Measurements from ENCODE around the gene ELAC1.
"Not testable (repeated sequence)": the region's sequence is repeated elsewhere in the genome, so short reads cannot be mapped to it uniquely, and the experiment has no call there.

ELAC1 gene

DNA sequence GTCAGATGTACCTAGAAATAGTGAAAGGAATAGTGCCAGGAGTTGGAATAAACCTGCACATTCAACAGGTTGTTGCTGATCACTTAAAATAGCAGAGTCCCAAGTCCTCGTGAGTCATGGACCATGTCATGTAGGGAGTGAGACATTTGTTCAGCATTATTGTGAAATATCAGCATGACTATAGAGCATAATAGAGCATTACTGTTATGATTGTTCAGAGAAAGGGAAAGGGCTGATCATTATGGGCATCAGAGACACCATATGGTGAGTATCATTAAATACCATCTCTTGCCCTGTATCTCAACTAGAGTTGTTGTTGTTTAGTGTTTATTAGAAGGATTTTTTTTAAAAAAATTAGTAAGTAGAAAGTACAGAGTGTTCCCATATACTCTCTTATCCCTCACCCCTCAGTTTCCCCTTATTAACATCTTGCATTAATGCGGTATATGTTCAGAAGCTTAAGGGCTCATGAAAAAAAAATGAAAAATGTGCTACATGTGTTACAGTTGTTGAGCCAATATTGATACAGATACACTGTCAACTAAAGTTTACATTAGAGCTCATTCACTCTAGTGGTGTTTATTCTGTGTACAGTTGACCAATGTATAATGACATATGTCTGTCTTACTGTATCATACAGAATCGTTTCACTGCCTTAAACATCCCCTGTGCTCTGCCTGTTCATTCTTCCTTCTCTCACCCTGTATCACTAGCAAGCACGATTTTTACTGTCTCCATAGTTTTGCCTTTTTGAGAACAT is 5.7 kb downstream of the ELAC1 start:
- no peak for DNase-seq

DNA sequence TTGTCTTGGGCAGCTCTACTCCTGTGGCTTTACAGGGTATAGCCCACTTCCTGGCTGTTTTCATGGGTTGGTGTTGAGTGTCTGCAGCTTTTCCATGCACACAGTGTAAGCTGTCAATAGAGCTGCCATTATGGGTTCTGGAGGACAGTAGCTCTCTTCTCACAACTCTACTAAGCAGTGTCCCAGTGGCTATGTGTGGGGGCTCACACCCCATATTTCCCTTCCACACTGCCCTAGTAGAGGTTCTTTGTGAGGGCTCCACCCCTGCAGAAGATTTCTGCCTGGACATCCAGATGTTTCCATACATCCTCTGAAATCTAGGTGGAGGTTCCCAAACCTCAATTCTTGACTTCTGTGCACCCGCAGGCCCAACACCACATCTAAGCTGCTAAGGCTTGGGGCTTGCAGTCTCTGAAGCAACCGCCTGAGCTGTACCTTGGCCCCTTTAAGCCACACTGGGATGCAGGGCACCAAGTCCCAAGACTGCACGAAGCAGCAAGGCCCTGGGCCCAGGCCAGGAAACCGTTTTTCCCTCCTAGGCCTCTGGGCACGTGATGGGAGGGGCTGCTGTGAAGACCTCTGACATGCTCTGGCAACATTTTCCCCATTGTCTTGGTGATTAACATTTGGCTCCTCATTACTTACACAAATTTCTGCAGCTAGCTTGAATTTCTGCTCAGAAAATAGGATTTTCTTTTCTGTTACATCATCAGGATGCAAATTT is 9.4 kb downstream of the ELAC1 start:
- DNase-seq, result no peak

DNA sequence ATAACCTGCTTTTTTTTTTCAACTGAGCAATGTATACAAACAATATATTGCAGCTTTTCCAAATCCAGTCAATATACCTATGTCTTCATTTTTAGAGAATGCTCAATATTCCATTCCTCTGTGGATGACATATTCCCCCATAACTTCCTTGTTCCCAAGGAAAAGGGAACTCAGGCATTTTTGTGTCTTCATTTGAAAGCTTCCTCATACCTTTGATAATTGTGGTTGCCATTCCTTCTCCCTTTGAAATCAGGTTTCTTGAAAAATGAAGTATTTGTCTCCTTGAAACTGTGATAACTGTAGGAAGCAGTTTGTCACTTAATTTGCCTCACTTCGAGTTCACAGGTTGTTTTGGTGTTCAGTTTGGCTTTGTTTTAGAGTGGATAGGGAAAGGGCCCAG is 13.5 kb downstream of the ELAC1 start:
- DNase-seq, result no peak

DNA sequence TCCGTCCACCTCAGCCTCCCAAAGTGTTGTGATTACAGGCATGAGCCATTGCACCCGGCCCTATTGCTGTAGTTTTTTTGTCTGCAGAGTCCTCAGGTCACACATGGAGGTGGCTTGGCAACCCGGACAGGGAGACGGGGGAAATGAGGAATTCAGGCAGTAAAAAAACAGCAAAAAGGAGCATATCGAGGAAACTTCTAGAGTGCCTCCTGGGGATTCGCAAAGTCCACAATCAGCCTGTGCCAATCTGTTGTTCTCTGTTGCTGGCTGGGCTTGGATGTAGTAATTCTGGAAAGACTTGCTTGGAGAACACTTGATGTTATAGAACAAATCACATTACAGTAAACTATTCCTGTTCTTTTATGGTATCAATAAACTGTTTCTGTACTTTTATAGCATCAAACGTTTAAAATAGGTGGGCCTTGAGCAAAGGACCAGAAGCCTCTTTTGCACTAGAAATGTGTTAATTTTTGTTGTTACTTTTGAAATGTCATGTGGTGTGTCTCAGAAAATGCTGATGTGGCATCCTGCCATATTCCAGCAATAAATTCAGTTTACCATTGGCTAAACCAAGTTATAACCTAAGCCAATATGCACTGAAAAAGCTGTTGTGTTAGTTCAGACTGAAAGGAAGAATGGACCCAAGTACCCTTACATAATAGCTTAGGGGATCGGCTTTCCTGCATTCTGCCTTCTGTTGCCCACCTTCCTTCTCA is 14.4 kb downstream of the ELAC1 start:
- DNase-seq, result no peak

DNA sequence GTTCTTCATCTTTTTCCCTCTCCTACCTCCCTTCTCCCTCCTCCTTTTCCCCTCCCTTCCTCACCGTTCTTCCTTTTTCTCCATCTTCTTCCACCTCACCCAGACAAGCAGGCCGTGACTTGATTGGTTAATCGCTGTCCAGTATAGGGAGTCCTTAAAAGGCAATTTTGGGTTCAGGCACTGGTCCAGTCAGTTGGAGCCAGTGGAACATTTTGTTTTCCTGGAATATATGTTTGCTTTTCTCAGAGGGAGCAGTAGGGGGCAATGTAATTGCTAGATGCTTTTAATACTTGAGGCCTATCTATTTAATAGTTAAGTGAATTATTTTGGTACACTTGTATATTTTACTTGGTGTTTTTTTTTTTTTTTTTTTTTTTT is 15.0 kb downstream of the ELAC1 start:
- DNase-seq, result no peak

DNA sequence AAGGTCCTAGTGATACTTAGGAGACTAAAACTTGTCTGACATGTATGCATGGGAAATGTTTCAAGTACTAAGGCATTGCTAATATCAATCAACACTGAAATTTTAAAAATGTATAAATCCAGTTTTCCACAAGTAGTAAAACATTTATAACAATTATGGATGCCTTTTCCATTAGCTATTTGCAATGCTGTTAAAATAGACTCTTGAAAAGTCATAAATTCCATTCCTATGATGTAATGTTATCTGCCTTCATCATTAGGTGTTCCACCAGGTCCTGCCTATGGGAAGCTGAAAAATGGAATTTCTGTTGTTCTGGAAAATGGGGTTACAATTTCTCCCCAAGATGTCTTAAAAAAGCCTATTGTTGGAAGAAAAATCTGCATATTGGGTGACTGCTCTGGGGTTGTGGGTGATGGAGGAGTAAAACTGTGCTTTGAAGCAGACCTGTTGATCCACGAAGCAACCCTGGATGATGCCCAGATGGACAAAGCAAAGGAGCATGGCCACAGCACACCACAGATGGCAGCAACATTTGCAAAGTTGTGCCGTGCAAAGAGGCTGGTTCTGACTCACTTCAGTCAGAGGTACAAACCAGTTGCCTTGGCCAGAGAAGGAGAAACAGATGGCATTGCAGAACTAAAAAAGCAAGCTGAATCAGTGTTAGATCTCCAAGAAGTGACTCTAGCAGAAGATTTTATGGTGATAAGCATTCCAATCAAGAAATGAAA is 18.7 kb downstream of the ELAC1 start:
- DNase-seq, result no peak

DNA sequence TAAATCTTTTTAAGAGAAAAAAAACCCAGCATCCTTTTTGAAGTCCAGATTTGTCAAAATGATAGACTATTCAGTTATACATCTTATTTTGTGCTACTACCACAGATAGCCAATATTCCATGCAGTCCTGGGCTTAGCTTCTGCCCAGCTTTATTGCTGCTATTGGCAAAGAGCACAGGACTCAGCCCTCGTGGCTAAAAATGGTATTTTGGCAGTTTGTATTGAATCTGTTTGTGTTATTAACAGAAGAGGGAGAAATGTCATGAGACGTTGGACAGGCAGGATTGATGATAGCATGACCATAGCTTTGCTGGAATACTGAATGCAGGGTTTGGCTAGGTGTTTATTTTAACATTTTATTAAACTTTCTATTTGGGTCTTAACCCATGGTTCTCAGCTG is 19.4 kb downstream of the ELAC1 start:
- no peak for DNase-seq

DNA sequence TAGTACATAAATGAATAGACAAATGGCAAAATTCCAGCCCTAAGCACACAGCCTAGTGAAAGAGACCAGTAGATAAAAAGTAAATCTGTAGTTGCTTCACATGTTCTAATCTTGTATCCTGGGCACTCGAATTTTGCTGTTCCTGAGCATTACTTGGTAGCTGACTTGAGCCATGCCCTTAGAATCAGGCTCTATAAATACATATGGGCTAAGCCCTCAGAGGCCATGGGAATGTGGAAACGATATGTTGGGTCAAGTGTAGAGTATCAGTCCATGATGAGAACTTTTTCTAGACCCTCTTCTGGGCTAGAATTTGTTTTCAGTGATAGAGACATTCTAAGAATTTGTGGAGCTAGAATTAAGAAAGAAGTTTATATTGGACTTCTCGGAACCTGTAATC is 21.9 kb downstream of the ELAC1 start:
- no peak for DNase-seq

DNA sequence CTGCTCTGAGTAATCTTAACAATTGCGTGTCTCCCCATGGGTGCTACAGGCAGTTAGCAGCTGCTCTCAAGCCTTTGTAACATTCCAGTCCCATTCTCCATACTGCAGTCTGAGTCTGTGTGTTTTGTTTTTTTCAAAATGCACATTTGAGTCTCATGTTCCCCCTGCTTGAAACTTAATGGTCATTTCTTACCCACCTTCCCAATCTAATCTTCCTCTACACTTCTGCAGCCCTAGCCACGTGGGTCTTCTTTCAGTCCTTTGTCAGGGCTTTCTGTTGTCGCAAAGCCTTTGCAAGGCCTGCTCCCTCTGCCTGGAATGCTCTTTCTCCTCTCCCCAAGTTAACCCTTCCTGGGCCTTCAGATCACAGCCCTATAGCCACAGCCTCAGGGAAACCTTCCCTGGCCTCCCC is 24.5 kb downstream of the ELAC1 start:
- no peak for DNase-seq

DNA sequence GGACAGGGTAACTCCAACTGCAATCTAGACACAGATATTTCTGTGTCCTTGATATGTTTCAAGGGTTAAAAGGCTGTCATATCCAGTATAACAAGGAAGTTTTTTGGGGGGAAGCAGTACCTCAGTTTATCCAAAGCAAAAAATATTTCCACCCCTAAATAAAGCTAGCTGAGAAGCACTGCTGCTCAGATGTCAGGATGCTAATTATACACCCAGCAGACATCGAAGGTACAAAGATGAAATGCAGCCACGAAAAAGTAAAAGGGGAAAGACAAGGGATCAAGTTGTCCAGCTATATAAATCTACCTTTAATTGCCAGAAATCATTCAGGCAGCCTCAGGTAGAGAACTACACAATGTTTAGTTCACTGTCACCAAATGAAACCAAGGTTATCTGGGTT is 26.2 kb downstream of the ELAC1 start:
- DNase-seq, result no peak

DNA sequence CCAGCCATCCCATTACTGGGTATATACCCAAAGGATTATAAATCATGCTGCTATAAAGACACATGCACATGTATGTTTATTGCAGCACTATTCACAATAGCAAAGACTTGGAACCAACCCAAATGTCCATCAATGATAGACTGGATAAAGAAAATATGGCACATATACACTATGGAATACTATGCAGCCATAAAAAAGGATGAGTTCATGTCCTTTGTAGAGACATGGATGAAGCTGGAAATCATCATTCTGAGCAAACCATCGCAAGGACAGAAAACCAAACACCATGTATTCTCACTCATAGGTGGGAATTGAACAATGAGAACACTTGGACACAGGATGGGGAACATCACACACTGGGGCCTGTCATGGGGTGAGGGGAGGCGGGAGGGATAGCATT is 35.3 kb downstream of the ELAC1 start:
- not testable (repeated sequence) for DNase-seq

DNA sequence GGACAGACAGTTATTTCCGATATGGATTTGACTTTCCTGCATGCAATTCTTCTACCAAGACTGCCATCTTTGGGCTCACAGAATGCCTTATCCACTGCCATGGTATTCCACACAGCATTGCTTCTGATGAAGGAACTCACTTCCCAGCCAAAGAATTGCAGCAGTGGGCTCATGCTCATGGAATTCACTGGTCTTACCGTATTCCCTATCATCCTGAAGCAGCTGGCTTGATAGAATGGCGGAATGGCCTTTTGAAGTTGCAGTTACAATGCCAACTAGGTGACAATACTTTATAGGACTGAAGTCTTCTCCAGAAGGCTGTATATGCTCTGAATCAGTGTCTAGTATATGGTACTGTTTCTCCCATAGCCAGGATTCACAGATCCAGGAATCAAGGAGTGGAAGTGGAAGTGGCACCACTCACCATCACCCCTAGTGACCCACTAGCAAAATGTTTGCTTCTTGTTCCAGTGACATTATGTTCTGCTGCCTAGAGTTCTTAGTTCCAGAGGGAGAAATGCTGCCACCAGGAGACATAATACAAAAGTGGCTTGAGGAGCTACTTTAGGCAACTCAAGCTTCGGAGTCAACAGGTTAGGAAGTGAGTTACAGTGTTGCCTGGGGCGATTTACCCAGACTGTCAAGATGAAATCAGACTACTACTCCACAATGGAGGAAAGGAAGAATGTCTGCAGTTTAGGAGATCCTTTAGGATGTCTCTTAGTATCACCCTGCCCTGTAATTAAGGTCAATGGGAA is 38.4 kb downstream of the ELAC1 start:
- no peak for DNase-seq

DNA sequence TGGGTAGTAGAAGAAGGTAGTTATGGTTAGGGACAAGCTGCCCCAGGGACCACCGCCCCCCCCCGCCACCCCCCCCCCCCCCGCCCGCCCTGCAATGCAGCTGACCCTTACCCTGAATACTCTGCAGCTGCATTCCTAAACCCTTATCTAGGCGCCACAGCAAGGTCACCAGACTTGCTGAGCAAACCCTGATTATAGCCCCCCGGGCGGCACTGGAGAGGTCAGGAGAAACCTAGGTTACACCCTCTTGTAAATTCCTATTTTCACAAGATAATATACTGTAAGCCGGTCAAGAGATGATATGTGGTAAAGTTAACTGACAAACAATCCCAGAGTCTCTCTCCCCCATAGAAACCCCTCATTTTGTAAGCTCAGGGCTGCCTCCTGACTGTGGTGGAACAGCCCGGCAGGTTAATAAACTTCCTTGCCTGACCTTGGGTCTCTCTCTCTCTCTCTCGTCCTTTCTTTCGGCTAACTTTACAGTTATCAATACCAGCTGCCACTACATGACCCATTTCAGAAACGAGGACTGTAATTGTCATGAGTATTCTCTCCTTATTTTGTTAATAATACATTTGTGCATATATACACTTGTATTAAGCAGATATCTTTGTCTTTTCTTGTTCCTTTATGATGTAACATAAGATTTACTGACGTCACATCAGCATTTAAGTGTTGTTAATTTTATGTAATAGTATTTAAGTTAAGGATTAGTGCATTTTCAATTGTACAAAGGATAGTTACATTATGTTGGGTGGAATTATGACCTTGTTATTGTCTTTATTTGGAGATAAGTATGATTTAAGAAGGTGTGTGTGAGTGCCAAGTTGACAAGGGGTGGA is 39.3 kb downstream of the ELAC1 start:
- DNase-seq, result no peak

DNA sequence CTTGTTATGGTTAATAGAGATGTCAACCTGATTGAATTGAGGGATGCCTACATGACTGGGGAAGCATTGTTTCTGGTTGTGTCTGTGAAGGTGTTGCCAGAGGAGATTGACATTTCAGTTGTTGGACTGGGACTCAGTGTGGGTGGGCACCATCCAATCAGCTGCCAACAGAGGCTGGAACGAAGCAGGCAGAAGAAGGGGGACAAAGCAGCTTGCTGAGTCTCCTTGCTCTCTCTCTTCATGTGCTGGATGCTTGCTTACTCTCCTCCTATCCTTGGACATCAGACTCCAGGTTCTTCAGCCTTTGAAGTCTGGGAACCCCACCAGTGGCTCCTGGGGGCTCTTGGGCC is 39.9 kb downstream of the ELAC1 start:
- DNase-seq, result no peak

DNA sequence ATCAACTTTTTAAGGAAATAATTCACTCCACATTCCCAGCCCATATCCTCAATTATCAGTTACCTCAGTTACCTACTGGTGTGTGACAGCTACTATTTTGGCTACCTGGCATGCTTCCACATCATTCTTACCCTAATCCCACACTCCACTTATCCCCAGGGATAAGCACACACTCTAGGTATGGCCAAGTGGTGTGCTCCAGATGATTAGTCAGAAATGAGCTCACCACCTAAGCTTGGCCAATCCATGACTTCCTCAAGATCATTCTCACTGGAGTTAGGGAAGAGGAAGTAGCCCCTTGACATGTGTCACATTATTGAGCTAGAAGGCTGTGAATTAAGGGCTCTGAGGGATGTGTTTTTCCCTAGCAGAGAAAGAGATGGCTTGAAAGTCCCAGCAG is 41.2 kb downstream of the ELAC1 start:
- DNase-seq, result no peak

DNA sequence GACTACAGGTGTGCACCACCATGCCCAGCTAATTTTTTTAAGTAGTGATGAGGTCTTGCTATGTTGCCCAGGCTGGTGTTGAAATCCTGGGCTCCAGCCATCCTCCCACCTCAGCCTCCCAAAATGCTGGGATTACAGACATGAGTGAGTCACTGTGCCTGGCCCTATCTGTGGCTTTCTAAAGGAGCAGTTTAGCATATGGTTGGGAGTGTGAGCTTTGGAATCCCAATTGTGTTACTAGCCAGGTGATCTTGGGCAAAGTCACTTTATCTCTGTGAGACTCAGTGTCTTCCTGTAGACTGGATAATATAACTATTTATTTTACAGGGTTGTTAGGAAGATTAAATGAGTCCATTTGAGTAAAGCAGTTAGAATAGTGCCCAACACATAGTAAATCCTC is 42.4 kb downstream of the ELAC1 start:
- no peak for DNase-seq

DNA sequence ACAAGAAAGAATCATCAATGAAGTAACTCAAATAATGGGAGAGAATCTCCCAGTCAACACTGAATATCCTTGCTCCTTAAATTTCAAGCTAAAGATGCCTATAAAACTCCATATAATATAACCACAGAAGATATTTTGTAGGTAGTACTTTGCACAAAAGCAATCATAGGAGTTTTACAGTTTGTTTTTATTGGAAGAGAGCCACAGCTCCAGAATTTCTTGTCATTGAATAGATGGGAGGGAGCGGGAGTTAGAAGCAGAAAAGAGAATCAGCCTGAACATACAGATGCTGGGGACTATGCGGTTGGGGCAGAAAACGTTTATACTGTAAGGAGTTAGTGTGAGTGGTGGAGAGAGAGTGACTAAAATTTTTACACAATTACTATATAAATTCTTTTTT is 43.9 kb downstream of the ELAC1 start:
- no peak for DNase-seq

DNA sequence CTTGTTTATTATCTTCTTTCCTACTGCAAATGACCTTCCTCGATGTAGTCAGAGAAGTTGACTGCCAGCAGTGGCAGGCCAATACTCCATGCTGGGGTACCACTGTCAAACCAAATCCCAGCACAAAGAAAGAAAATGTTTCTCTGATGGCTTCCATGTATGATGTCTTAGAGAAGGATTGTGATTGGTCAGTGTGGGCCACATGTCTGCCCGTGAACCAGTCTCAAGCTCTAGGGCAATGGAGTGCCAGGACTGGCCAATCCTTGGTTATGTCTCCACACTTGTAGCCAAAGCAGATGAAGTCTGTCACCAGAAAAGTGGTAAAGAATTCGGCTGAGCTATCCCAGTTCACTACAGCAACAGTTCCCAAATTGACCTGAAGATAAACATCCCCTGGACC is 44.6 kb downstream of the ELAC1 start:
- no peak for DNase-seq

DNA sequence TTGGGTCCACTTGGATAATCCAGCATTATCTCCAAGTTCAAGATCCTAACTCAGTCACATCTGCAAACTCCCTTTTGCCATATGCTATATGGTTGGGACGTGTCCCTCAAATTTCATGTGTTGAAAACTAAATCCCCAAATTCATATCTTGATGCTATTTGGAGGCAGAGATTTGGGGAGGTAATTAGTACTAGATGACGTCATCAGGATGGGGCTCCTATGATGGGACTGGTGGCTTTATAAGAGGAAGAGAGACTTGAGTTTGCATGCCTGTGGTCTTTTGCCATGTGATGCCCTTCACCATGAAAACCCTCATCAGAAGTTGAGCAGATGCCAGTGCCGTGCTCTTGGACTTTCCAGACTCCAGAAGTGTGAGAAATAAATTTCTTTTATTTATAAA is 45.4 kb downstream of the ELAC1 start:
- DNase-seq, result no peak

DNA sequence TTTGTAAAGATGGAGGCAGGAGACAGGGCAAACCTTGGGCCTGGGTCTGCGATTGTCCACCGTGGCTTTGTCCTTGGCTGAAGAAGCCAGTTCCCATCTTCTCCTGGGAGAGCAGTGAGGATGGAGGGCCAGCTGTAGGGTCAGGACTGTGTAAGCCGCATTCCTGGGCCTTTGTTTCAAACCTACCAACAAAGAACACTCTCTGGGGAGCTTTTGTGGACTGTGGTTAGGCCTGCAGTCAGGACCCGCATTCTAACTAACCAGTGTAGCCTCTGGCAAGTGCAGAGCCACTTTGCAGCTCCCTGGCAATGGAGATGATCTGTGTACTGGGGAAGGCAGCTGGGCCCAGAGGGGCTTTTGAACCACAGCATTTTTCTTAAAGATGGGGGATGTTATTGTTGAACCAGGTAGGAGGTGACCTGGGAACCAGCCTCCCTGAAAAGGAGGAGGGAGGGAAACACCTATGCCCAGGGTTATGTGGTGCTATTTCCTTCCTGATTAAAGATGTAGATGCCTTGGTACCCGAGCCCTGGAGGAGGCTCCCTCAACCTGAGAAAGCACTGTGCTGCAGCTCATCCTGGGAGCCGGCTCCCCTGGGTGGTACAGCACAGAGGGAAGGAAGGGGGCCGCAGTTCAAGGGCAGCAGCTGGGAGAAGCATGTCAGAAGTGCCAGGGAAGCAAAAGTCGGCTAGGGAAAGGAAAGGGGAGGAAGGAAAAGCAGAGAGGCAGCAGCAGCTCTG is 49.5 kb downstream of the ELAC1 start:
- no peak for DNase-seq

DNA sequence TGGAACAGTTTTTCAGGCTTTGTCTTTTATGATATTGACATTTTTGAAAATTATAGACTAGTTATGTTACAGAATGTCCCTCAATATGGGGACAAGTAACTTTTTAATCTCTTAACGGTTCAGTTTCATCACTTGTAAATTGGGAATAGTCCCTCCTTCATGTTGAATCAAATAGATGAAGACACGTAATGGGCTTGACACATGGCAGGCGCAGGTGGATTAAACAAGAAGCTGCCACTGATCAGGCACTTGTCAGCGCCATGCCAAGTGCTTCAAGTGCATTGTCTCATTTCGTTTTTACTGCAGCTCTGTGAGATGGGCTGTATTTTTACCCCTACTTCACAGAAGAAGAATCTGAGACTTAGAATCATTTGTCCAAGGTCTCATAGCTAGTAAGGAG is 52.7 kb downstream of the ELAC1 start:
- DNase-seq, result no peak

Measured in SHP77 treated with DMSO at 0.1 percent for 48 hours (cell line).